Activated T-cell treated with anti-CD3 and anti-CD28 coated beads for 1 hour (primary cell): Measurements from ENCODE around the gene STXBP2.

ENCODE experiments used
- DNase-seq: peaks from one replicate; pipeline ENCODE4 v3.0.0-alpha.2; 2020; ENCODE audit warnings: low read depth

The STXBP2 gene

DNA sequence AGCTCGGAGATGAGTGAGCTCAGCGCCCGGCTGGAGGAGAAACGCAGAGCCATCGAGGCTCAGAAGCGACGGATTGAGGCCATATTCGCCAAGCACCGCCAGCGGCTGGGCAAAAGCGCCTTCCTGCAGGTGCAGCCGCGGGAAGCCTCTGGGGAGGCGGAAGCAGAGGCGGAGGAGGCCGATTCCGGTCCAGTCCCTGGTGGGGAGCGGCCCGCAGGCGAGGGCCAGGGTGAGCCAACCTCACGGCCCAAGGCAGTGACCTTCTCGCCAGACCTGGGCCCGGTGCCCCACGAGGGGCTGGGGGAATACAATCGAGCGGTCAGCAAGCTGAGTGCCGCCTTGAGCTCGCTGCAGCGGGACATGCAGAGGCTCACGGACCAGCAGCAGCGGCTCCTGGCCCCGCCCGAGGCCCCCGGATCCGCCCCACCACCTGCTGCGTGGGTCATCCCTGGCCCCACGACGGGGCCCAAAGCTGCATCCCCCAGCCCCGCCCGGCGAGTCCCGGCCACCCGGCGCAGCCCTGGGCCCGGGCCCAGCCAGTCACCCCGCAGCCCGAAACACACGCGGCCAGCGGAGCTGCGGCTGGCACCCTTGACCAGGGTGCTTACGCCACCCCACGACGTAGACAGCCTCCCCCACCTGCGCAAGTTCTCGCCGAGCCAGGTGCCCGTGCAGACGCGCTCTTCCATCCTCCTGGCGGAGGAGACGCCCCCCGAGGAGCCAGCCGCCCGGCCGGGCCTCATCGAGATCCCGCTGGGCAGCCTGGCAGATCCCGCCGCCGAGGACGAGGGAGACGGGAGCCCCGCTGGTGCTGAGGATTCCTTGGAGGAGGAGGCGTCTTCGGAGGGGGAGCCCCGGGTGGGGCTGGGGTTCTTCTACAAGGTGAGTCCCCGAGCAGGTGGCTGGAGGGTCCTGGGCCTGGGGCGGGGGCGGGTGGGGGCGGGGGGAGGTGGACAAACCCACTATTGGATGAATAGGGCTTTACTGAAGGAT is 24.3 kb upstream of the STXBP2 start:
- no peak for DNase-seq

DNA sequence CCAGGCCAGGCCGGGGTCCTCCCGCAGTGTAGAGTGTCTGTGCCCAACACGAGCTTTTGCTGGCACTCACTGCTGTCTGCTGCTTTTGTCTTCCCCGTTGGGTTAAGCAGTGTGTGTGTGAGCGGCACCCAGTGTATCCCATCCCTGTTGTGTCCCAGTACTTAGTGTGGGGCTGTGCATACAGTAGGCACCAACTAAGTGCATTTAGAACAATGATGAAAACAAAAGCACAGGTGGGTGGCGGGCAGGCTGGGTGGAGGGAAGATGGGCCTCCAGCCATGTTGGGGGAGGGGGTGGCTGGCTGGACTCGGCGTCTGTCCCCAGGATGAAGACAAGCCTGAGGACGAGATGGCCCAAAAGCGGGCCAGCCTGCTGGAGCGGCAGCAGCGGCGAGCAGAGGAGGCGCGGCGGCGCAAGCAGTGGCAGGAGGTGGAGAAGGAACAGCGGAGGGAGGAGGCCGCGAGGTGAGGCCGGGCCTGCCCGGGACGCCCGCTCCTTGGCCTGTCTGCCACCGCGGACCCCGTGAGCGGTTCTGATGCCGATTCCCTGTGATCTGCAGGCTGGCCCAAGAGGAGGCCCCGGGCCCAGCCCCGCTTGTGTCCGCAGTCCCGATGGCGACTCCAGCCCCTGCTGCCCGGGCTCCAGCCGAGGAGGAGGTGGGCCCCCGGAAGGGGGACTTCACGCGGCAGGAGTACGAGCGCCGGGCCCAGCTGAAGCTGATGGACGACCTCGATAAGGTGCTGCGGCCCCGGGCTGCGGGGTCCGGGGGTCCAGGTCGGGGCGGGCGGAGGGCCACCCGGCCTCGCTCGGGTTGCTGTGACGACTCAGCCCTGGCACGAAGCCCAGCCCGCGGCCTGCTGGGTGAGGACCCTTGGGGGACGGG is 21.8 kb upstream of the STXBP2 start:
- DNase-seq = no peak

DNA sequence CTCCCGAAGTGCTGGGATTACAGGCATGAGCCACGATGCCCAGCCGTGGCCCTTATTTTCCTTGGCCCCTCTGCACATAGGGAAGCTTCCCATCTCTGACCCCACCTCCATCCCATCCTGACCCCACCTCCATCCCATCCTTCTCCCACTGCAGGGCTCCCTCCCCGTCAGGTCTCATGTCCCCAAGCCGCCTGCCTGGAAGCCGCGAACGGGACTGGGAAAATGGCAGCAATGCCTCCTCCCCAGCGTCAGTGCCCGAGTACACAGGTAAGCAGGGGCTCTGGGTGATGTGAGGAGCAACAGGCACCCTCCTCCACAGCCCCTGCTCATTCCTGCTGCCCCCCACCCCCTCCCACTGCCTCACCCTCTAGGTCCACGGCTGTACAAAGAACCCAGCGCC is 19.7 kb upstream of the STXBP2 start:
- DNase-seq = no peak

DNA sequence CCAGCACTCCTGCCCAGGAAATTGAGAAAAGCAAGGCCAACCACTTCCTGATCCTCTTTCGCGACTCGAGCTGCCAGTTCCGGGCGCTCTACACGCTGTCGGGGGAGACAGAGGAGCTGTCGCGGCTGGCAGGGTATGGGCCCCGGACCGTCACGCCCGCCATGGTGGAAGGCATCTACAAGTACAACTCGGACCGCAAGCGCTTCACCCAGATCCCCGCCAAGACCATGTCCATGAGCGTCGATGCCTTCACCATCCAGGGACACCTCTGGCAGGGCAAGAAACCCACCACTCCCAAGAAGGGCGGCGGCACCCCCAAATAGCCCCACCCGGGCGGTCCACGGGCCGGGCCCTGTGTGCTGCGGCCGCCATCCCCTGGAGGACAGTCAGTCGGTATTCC is 19.2 kb upstream of the STXBP2 start:
- no peak for DNase-seq

DNA sequence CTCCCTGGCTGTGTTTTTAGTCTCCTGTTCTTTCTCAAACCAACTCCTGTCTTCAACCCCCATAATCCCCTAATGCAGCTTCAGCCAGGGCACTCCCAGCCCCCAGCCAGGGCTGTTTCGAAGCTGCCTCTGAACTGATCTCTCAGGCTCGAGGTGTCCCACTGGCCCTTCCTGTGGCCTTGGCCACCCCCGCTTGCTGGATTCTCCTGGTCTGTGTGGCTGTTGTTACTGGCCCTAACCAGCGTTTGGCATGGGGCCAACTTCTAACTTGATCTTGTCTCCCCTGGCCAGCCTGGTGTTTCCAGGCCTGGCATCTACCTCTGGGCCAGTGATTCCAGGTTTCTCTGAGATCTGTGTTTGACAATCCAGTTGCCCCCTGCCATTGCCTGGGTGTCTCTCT is 18.6 kb upstream of the STXBP2 start:
- DNase-seq = no peak

DNA sequence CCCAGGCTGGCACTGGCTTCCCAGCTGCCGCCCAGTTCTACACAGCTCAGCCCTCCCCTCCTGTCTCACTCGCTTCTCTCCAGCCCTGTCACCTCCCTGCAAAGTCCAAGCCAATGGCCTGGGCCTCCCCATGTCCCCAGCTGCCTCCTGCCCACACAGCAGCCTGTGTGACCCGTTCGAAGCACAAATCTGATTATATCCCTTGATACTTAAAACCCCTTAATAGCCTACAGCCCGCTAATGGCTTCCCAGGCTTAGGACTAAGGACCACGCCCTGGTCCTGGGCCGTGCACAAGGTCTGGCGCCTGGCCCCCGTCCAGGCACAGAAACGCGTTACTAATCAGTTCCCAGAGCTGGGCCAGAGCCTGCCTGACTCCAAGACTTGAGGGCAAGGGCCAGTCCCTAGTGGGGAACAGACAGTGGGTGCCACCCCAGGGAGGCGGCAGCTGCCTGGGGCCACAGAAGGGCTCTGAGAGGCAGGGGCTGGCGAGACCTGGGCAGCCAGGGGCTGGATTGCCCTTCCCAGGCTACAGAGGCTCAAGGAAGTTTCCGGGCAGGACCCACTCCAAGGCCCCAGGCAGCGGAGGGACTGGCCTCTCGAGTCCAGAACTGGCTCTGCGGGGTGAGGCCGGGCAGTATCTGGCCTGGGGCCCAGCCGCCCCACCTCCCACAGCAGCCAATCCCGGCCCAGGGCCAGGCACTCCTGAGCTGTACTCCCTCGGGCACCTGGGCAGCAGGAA is 18.0 kb upstream of the STXBP2 start:
- no peak for DNase-seq

DNA sequence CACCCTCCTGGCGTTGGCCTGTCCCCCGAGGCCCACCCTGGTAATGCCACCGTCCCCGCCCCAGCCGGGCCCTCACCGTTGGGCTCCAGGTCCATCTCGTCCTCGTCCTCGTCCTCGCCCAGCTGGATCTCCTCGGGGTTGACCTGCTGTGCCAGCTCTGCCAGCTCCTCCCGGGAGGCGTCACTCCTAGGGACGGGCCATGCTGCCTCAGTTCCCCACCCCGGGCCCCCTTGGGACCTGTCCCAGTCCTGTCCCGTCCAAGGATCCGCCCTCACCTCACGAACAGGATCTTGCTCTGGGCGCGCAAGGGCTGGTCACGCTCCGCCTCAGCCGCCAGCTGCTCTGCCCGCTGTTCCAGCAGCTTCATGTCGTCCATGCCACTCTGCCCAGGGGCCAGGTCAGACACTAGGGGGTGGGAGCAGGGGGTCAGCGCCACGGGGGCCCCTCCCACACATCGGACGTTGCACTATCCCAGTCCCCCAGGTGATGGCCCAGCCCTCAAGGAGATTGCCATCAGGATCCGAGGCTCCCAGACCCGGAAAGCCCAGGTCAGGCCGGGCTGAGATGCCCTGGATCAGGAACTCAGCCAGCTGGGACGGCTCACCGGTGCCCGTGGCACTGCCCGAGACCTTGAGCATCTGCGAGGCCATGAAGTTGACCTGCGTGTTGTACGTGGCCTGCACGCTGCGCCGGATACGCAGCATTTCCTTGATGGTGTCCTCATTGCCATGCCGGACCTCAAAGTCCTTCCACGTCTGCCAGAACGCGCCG is 17.1 kb upstream of the STXBP2 start:
- DNase-seq = no peak

DNA sequence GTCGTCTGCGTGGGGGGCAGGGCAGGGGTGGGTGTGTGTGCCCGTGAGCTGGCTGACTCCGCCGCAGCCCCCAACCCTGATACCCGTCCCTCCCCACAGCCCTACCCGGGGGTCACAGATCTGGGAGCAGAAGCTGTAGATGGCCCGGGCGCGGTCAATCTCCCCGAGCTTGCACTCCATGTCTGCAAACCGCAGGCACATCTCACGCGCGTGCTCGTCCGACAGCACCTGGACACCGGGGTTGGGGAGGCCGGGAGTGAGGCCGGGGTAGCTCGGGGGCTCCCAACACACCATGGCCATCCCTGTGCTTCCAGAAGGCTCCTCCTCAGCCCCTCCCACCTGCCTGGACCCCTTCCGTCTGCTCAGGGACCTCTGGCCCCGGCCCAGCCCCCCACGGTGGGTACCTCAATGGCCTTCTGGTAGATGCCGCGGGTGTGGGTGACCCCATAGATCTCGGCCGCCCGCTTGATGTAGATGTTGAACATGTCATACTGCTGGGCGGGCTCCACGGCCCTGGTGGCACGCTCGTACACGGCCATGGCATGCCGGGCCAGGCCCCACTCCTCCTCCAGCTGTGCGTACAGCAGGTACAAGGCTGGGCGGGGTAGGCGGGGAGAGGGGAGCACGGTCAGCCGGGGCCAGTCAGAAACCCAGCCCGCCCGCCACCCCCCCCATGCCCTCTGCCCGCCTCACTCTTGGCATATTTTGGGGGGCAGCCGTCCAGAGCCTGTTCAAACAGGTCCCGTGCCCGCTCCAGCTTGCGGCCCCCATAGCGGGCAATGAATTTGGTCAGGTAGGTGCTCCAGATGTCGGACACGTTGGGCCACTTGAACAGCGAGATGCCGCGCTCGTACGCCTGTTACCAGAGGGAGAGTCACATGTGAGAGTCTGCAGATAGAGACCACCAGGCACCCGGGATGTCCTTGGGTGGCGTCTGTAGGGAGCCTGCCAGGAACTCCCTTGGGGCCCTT is 16.2 kb upstream of the STXBP2 start:
- no peak for DNase-seq

DNA sequence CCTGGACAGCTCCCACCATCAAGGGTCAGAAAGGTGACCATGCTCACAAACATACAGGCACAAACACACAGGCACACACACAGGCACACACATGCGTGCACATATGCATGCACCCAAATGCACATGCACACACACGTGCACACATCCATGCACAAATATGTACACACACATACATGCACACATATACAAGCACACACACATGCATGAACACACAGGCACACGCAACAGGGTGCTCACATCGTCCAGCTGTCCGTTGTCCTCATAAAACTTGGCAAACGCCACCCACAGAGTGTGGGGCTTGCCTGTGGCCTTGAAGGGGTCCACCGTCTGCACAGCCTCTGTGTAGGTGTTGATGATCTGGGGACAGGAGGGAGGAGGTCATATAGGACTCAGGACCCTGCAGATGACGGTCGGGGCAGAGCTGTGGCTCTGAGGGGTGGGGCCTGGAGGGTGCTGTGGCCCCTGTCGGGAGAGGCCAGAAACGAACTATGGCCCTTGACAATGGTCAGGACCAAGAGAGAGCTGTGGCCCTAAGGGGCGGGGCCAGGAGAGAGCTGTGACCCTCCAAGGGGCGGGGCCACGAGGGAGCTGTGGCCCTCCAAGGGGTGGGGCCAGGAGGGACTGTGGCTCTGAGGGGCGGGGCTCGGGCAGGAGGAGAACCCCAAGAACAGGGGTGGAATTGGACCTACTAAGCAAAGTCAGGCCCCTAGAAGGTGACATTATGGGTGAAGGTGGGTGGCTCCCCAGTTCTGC is 13.8 kb upstream of the STXBP2 start:
- DNase-seq = no peak

DNA sequence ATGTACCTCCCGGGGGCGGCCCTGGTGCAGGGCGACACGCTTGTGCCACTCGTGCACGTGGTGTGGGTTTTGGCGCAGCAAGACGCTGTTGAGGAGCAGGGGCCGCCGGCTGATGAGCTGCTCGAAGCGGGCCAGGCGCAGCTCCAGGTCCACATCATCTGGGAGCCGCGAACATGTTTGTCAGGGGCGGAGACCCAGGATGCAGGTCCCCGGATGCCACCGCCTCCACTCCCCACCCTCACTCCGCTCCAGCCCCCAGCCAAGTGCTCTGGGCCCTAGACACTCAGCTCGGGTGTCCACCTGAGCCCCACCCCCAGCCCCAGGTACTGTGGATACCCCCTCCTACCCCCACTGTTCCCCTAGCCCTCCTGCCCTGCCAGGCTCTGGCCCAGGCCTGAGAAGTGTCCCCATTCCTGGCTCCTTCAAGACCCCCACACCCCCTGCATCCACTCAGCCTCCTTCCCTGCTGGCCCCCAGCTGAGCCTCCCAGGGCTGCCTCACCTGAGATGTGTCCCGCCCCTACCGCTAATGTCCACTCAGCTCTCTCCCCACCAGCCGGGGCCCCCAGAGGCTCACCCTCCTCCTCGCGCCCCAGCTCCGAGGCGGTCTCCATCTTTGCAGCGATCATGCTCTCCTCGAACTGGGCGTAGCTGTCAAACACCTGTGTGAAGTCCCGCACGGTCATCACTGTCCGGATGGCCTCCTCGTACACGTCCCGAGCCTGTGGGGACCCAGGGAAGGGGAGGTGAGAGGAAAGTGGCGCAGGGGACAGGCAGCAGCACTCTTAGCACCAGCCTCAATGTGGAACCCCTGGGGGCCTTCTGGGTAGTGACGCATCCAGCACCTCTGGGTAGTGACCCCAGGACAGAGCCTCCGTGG is 12.9 kb upstream of the STXBP2 start:
- no peak for DNase-seq

DNA sequence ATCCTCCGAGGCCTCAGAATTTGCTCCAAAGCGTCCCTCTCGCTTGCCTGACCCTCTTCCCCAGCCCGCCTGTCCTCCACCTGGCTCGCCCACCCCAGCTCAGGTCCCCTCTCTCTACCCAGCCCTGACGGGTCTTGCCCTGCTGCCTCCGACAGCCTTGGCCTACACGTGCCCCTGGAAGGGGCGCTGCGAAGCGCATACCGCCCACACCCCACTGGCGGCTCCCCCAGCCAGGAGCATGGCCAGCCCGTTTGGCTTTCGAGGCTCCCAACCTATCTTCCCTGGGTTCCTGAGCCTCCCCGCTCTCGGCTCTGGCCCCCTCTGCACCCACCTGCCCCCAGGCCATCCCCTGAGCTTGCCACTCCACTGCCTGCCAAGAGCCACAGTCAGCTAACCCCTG is 12.1 kb upstream of the STXBP2 start:
- DNase-seq = no peak

DNA sequence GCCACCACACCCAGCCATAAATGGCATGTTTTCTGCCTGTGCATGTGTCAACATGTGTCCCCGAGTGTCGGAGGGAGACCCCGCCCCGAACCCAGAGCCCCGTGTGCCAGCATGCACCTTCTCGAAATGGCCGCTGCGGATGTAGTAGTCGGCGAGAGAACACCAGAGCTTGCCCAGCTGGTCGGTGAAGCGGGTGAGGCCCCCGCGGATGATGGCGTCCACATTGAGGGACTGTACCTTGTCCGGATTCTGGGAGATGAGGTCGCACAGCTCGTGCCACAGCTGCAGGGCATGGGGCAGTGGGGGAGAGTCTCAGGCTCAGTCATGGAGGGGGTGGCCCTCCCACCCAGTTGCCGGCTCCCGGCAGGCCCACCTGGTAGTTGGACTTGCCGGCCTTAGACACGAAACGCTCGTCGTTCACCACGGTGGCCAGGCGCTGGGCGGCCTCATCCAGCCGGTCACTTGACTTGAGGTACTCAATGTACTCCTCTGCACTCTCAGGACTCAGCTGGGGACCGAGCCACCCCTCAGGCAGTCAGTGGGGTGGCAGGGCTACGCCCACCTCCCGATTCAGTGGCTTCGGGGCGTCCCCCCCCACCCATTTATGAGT is 11.0 kb upstream of the STXBP2 start:
- DNase-seq = no peak

DNA sequence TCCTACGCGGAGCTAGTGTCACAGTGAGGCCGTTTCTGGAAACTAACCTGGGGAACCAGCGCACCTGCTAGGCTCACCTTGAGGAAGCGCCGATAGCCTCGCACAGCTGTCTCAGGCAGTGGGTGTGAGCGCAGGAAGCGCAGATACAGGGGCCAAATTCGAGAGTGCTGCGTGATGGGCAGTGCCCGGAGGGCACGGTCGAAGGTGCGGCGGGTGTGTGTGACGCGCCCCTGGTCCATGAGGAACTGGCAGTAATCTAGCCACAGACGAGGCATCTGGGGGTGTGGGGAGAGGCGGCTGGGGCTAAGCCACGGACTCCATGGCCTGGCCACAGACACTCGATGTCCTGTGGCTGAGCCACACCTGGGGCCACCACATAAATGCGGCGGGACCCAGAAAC is 9.7 kb upstream of the STXBP2 start:
- DNase-seq = no peak

DNA sequence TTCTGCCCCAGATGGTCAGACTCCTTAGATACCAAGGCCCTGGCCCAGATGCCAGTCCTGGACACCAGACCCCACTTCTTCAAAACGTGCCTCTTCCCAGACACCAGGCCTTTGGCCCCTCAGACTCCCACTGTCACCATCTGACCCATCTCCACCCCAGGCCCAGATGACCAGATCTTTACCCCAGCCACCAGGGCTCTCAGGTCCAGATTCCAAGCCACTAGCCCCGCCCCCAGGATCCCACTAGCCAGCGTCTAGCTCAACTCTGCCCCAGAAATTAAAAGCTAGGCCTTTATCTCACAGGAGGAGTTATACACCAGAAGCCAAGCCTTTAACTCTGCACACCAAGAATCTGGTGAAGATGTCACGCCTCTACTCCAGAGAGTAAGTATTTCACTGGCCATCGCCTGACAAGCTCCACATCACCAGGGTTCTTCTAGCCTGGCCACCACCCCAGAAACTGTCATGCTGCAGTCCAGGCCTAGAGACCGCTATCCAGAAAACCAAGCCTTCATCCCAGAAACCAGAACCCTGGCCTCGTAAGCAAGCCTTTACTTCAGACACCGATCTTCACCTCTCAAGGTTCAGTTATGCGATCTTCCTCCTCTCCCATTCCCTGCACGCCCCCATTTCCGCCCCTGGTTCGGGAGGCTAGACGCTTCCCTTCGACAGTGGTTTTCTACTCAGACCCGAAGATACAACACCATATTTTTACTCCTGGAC is 8.2 kb upstream of the STXBP2 start:
- DNase-seq = no peak

DNA sequence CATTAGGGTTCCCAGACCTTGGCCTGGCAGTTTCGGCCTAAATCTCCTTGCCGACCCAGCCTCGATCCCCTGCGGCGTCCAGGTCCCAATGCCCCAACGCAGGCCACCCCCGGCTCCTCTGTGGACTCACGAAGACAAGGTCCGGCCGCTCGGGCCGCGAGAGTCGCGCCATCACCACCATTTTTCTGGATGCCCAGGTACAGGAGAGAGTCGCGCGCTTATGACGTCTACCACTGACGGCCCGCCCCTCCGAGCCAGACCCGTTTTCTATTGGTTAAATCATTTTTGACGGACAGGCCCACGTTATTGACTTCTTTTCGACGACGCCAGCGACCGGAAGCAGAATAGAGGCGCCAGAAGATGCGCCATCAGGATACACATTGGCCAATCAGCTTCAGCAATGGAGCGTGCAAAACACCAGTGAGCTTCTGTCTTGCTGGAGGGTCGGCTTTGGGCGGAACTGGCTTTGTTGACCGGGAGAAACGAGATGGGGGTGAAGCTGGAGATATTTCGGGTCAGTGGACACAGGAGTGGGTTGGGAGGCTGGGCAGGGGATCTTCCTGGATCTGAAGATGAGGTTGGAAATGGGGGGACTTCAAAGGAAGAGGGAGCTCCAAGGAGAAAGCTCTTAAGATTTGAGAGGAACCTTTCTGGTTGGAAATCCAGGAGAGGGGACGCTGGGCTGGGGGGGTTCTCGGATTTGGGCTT is 7.4 kb upstream of the STXBP2 start, which contains the start of the genes PET100 and XAB2:
Gene PET100, plus strand, starts transcription at position 447 of the 708 bp plus-strand sequence. Its CDS starts 41 bp downstream, at position 488.
Gene XAB2, minus strand, starts transcription at position 199 of the 708 bp plus-strand sequence. Its CDS starts 18 bp downstream, at position 181.
- DNase-seq = peak; percentile 86

DNA sequence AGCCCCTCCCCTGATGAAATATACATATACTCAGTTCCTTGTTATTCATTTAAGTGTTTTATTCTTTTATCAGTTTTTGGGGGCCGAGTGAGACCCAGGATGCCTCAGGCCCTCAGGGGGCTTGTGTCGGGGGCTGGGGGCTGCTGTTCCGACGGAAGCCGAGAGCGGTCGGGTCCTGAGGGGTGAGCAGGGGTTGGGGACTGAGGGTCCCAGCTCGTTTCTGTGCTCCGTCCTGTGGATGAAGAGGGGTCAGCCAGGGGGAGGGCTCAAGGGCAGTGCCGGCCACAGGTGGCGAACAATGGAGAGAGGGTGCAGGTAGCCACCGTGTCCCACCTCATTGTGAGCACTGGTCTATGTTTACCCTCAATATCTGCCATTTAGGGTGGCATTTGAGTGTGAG is 5.3 kb upstream of the STXBP2 start:
- DNase-seq = no peak
